Stimulated activated CD8-positive, alpha-beta memory T cell treated with anti-CD3 and anti-CD28 coated beads, Interleukin-15, amount 100 ng/mL, for 24 hours (primary cell): ENCODE results near the gene ZNF576.
"Not testable (repeated sequence)": the region's sequence is repeated elsewhere in the genome, so short reads cannot be mapped to it uniquely, and the experiment has no call there.

ENCODE experiments used
- DNase-seq: peaks from one replicate; pipeline ENCODE4 v3.0.0-alpha.2; 2020; ENCODE audit warnings: low read depth

Gene ZNF576

GRCh38 chr19:43599635-43600295, 3.4 kb downstream of the ZNF576 start:
- no peak for DNase-seq

- DNase-seq = not testable (repeated sequence)
Observed at GRCh38 chr19:43600326-43600725, 3.9 kb downstream of the ZNF576 start.

GRCh38 chr19:43605875-43606568, 9.6 kb downstream of the ZNF576 start:
- no peak for DNase-seq

- DNase-seq = no peak
Observed at GRCh38 chr19:43606569-43607229, 10.3 kb downstream of the ZNF576 start.

DNA sequence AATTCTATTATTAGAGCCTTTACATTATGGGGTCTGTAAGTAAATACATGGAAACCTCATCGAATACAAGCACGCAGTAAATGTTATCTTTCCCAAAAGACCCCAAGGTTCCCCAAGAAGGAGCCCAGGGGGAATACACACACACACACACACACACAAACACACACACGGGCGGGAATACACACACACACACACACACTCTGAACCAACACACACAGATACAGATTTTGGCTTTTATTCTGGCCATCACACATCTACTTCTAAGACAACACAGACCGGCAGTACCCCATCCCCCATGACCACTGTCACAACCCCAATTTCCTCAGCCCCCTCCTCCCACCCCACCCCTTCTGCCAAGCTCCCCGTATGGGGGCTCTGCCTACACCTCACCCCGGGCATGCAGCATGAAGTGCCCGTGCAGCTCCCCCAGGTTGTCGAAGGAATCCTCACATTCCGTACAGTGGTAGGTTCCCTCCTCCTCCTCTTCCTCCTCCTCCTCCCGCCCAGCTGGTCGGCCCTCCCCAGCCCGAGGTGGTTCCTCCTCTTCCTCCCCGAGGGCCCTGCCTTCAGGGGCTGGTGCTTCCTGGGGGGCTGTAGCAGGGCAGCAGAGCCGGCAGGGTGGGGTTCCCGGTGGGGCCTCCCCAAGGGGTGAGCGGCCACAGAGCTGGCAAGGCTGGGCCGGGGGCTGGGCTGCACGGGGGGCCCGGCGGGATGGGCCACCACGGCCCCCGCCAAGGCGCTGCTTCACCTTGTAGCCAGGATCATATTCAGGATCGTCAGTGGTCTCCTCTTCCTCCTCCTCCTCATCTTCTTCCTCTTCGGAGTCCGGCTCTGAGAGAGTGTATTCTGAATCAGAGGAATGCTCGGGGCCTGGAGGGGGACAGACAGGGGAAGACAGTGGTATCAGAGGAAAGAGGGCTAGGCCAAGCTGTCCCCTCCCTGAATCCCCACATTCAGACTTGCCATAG, 11.1 kb downstream of the ZNF576 start:
- DNase-seq = no peak

- no peak for DNase-seq
Observed at GRCh38 chr19:43609872-43610271, 13.5 kb downstream of the ZNF576 start.

- no peak for DNase-seq
Observed at GRCh38 chr19:43610493-43610892, 14.1 kb downstream of the ZNF576 start.

DNA sequence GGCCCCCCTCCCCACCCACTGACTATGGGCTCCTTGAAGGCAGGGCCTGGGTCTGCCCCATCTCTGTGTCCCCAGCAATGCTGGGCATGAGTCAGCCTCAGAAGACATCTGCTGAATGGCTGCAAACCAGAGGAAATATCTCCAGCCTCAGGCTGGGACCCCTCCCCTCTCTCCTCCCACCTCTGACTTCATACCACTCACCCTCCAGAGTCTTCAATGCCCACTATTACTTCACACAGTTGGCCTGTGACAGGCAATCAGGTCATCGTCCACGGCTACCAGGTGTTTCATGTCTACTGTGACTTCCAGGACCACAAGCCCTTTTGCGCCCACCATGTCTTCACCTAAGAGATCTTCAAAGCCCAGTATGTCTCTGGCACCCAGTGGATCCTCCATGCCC, 15.4 kb downstream of the ZNF576 start, which contains the start of gene SRRM5:
Gene SRRM5 (plus strand): TSS at position 301 of the 400 bp plus-strand sequence. CDS start 34 bp downstream, at position 335.
- no peak for DNase-seq

- DNase-seq = no peak
Observed at GRCh38 chr19:43612374-43612773, 16.0 kb downstream of the ZNF576 start.

DNA sequence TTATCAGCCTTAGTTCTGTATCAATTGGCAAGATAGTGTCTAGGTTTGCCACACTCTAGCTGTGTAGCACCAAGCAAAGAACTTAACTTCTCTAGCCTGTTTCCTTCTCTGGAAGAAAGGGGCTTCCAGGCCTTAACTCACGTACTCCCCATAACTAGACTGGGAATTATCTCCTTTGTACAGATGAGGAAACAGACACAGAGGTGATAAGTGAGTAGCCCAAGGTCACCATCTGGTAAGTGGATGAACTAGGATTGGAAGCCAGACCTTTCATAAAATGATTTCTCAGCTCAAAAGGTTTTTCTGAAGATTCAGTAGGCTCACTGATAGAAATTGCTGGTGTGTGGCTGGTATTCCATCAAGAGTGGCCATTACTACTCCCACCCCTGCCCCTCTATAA, 19.9 kb downstream of the ZNF576 start:
- DNase-seq = no peak

DNA sequence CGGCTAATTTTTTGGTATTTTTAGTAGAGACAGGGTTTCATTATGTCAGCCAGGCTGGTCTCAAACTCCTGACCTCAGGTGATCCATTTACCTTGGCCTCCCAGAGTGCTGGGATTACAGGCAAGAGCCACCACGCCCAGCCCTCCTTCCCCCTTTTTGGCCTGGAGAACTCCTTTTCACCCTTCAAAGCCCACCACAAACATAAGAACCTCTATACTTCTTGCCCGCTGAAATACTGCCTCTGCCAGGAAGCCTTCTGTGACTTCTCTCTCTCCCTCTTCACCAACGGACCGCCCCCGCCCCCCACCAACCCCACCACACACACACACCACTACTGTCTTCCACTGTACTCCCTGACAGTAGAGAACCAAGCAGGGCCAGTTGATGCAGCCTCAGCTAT, 20.6 kb downstream of the ZNF576 start:
- DNase-seq = no peak

DNA sequence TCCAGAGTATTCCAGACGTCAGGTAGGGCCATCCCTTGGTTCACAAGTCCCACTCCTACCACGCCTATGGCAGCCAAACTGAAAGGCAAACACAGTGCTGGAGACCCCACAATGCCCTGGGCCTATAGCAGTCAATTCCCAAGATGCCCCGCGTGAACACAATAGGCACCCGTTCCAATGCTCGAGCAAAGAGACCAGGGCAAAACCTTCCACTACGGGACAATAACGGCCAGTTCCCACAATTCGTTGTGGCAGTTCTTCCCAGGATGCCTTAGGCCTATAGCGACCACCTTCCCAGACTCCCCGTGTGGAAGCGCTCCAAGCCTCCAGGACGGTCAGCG, 22.5 kb downstream of the ZNF576 start:
- no peak for DNase-seq

DNA sequence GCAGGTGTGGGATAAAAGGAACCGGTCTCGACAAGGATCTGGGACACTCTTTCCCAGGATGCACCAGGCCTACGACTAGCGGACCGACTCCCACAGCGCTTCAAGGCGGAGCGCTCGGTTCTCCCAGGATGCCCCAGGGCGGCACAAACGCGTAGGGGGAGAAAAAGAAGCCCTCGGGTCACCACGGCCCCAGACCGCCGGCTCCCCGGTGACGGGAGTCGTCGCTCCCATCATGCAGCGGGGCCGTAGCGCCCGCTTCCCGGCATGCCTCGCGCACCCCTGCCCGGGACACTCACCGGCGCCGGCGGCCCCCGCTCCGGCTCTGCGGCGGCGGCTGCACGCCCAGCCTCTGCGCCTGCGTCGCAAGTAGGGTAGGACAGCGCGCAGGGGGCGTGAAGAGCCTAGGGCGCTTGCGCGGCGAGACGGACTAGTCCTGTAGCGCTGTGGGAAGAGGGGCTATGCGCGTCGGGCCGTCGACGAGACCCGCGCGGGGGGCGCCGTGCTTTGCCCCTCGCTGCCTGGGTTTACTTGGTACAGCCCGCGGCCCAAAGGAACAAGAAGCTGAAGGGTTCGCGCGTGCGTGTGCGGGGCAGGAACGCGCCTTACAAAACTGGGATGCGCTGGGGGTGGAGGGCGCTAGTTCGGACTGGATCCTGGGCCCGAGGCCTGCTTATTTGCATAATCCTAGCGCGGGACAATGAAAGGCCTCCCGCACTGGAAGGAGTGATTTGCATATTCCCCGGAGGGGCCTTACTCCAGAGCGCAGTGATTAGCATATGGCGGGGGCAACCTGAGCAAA, 23.1 kb downstream of the ZNF576 start, which contains the start of gene ZNF428:
Gene ZNF428 (minus strand): TSS at position 368 of the 799 bp plus-strand sequence. CDS start 5,325 bp downstream, outside the sequence.
- peak; percentile 71 for DNase-seq

GRCh38 chr19:43620061-43621001, 23.9 kb downstream of the ZNF576 start:
- peak; percentile 72 for DNase-seq

DNA sequence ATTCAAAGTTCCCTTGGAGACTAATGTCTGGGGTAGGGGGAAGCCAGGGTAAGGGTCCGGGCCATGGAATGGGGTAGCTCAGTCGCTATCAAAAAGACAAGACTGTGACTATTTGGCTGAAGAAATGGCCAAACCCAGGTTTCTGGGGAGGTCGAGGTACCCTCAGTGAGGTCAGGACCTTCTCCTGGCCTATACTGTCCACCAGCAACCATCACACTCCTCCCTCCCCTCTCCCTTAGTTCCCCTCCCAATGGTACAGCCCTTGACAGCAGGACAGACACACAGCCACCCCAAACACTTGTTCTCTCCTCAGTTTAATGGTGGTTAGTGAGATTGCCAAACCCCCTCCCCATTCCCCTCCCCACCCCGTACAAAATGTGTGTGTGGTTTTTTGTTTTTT, 25.7 kb downstream of the ZNF576 start:
- no peak for DNase-seq

- no peak for DNase-seq
Observed at GRCh38 chr19:43622956-43623355, 26.6 kb downstream of the ZNF576 start.

DNA sequence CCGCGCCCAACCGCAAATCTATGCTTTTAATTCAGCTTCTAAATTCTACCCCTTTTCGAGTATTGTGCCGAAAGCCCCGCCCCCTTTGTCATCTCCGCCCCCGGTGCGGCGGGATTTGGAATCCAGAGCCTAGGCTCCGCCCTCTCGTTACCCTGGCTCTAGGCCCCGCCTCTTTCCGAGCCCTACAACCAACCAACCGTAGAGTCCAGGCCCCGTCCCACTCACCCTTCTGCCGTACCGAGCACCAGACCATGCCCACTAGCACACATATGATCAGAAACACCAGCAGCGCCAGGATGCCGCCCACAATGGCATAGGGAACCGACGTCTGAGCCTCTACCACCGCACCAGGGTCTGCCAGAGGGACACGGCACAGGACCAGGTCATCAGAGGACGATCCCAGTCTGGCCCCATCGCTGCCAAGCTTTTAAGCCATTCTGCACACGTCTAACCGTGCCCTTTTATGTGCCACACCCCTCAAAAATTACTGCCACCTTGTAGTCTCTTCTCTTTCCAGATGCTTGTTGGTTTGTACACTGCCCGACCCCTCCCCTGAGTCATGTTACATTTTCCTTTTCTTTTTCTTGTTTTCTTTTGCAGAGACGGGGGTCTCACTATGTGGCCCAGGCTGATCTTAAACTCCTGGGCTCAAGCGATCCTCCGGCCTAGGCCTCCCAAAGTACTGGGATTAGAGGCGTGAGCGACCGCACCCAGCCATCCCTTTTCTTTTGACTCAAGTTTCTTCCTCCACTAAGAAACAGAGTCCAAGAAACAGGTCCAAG, 27.7 kb downstream of the ZNF576 start:
- DNase-seq = no peak

GRCh38 chr19:43624933-43625332, 28.5 kb downstream of the ZNF576 start:
- DNase-seq = peak; percentile 56

DNA sequence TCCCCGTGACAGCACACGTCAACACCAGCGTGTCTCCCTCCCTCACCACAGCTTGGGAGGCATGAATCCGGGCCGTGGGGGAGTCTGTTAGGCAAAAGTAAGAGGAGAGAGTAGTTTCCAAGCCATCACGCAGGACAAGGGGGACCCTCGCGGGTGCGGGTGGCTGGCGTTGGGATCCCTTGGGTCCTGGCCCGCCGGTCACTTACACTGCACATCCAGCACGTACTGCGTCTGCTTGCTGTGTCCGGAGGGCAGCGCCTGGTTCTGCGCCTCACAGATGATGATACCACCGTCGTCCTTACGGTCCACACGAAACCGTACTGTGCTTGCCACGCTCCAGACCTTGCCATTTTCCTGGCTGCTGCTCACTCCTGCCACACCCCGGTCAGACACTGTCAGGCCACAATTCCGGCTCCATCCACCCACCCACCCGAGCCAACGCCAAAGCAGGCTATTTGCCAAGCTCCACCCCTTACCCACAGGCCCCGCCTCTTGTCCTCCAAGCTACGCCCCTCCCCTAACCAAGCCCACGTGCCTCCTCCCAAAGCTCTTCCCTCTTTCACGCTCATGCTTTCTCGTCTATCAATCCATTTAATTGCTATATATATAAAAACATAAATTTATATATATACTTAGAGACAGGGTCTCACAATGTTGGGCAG, 29.7 kb downstream of the ZNF576 start:
- DNase-seq = no peak
